ENCODE measurements around the gene HYCC1. TPM values are rescaled to one million over a fixed set of nuclear protein-coding genes. Genes with fewer than 3 reads are reported as not detected.

HYCC1 gene
- total and polyA plus RNA-seq, 2 donors (not counting 3 experiments of a cell fraction or from before 2014, with no cell fraction given) = 14.5 to 51.8 TPM

DNA sequence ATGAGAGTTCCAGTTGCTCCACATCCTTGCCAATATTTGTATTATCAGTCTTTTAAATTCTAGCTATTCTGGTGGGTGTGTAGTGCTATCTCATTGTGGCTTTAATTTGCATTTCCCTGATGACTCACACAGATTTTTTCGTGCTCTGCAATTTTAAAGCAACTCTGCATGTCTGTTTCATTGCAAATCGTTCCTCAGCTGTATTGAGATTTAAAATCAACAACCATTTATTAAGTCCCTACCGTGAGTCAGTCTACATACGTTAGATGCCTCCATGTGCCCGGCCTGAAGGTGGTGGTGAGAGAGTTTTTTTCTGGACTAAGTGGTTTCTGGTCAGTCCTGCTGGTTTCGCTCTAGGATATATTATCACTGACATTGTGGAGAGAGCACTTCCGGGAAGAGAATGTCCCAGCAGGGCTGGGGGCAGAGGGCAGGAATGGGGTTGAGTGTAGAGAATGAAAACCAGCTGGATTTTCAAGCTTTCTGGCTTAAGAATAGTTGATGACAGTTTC is 8.4 kb upstream of the HYCC1 start:
- Histone ChIP-seq H3K9ac (replicated peaks; ENCODE audit: extremely low read depth, insufficient read depth, low read length) (no peak overlapping the region), H3K9me3 (replicated peaks; ENCODE audit: control insufficient read depth, insufficient read depth, low read length) (no peaks in the 10 kb centered on the region), H3K79me2 (ENCODE audit: control insufficient read depth, insufficient read depth, low read length) (no peaks in the 10 kb centered on the region), H3K9me1 (replicated peaks; ENCODE audit: control insufficient read depth, extremely low read depth, insufficient read depth, low read length) (no peaks in the 10 kb centered on the region), H2AFZ (ENCODE audit: low read depth, low read length) (no peak overlapping the region), H4K20me1 (replicated peaks; ENCODE audit: control insufficient read depth, extremely low read depth, insufficient read depth, low read length) (no peaks in the 10 kb centered on the region), H3K27me3 (ENCODE audit: control insufficient read depth in 2 of 2, insufficient read depth in 2 of 2, low read length in 2 of 2) (no peaks in the 10 kb centered on the region), H3K27ac (ENCODE audit: insufficient read depth, low read depth, low read length) (no peak overlapping the region), H3K36me3 (ENCODE audit: control insufficient read depth in 2 of 2, extremely low read depth in 1 of 2, insufficient read depth in 2 of 2, low read length in 2 of 2) (no peaks in the 10 kb centered on the region), H3K4me2 (ENCODE audit: insufficient read depth, low read length) (no peak overlapping the region), H3K4me3 (replicated peaks in 1 of 3; ENCODE audit: insufficient read depth in 1 of 3, low read depth in 1 of 3, low read length in 3 of 3) (no peak overlapping the region), H3K4me1 (ENCODE audit: control insufficient read depth, extremely low read depth, insufficient read depth, low read length) (peaks cover 41% of the 10 kb centered on the region)
- ChIA-PET POLR2A (no interaction called here), CTCF (interaction anchor here (0.9 to 1.4 kb wide), 2 partner anchors 10 to 240 kb away, joined by 3 to 5 read pairs; no protein-coding TSS in a partner anchor)
- no peak for DNase-seq (ENCODE audit: low read depth, low spot score)
- no peak for FAIRE-seq
- peak; percentile 34 for TF ChIP-seq FOS (IDR thresholded peaks at IDR 0.05; ENCODE audit: borderline replicate concordance, insufficient read depth, low read length)
- TF ChIP-seq, protein P1, sequence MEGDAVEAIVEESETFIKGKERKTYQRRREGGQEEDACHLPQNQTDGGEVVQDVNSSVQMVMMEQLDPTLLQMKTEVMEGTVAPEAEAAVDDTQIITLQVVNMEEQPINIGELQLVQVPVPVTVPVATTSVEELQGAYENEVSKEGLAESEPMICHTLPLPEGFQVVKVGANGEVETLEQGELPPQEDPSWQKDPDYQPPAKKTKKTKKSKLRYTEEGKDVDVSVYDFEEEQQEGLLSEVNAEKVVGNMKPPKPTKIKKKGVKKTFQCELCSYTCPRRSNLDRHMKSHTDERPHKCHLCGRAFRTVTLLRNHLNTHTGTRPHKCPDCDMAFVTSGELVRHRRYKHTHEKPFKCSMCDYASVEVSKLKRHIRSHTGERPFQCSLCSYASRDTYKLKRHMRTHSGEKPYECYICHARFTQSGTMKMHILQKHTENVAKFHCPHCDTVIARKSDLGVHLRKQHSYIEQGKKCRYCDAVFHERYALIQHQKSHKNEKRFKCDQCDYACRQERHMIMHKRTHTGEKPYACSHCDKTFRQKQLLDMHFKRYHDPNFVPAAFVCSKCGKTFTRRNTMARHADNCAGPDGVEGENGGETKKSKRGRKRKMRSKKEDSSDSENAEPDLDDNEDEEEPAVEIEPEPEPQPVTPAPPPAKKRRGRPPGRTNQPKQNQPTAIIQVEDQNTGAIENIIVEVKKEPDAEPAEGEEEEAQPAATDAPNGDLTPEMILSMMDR (IDR thresholded peaks at IDR 0.05; ENCODE audit: extremely low read depth in 1 of 2, insufficient read depth in 1 of 2, low read depth in 1 of 2, low read length in 2 of 2) = no peak
- intact Hi-C loops (cut with micrococcal nuclease) = no loop called here
- no TSS peak for BruUV-seq (replicated peaks)
- dilution Hi-C loops (cut with MboI; ENCODE audit: extremely low pct_ligation_motif_present, low sequenced_read_pairs) = no loop called here

DNA sequence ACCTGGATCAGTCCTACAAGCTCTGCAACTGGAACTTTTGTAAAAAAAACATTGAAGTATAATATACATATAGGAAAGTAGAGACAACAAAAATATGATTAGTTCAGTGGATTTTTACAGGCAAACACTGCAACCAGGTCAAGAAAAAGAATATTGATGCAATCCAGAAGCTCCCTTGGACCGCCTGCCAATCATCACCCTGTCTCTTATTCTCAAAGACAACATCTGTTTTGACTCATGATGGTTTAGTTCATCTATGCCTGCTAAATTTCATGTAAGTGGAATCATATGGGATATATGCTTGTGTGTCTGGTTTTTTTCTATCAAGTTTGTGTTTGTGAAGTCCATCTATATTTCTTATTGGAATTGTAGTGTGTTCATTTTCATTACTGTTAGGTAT is 7.7 kb upstream of the HYCC1 start:
- peaks cover 45% of the 10 kb centered on the region for H3K4me1 ChIP-seq (ENCODE audit: control insufficient read depth, extremely low read depth, insufficient read depth, low read length)
- no peaks in the 10 kb centered on the region for H3K9me1 ChIP-seq (replicated peaks; ENCODE audit: control insufficient read depth, extremely low read depth, insufficient read depth, low read length)
- POLR2A ChIA-PET = no interaction called here
- no peaks in the 10 kb centered on the region for H4K20me1 ChIP-seq (replicated peaks; ENCODE audit: control insufficient read depth, extremely low read depth, insufficient read depth, low read length)
- H3K27me3 ChIP-seq (ENCODE audit: control insufficient read depth in 2 of 2, insufficient read depth in 2 of 2, low read length in 2 of 2) = no peaks in the 10 kb centered on the region
- no peak overlapping the region for H3K9ac ChIP-seq (replicated peaks; ENCODE audit: extremely low read depth, insufficient read depth, low read length)
- H3K36me3 ChIP-seq (ENCODE audit: control insufficient read depth in 2 of 2, extremely low read depth in 1 of 2, insufficient read depth in 2 of 2, low read length in 2 of 2) = no peaks in the 10 kb centered on the region
- intact Hi-C loops (cut with micrococcal nuclease) (no loop called here), dilution Hi-C loops (cut with MboI; ENCODE audit: extremely low pct_ligation_motif_present, low sequenced_read_pairs) (no loop called here)
- no peak for FAIRE-seq
- no peak overlapping the region for H3K27ac ChIP-seq (ENCODE audit: insufficient read depth, low read depth, low read length)
- no peak overlapping the region for H3K4me2 ChIP-seq (ENCODE audit: insufficient read depth, low read length)
- CTCF ChIA-PET = interaction anchor here (0.9 to 1.4 kb wide), 4 partner anchors 9 to 461 kb away, joined by 3 to 5 read pairs (median 3); no protein-coding TSS in a partner anchor
- H3K79me2 ChIP-seq (ENCODE audit: control insufficient read depth, insufficient read depth, low read length) = no peaks in the 10 kb centered on the region
- BruUV-seq (replicated peaks) = no TSS peak
- no peak overlapping the region for H2AFZ ChIP-seq (ENCODE audit: low read depth, low read length)
- H3K4me3 ChIP-seq (replicated peaks in 1 of 3; ENCODE audit: insufficient read depth in 1 of 3, low read depth in 1 of 3, low read length in 3 of 3) = no peak overlapping the region
- TF ChIP-seq, protein P1 (IDR thresholded peaks at IDR 0.05; ENCODE audit: extremely low read depth in 1 of 2, insufficient read depth in 1 of 2, low read depth in 1 of 2, low read length in 2 of 2) = no peak
- TF ChIP-seq JUN (IDR thresholded peaks at IDR 0.05; ENCODE audit: borderline replicate concordance, insufficient read depth, insufficient read length, low read depth) (no peak), FOS (IDR thresholded peaks at IDR 0.05; ENCODE audit: borderline replicate concordance, insufficient read depth, low read length) (no peak), EZH2 (IDR thresholded peaks at IDR 0.05; ENCODE audit: borderline replicate concordance, low read depth, low read length, severe bottlenecking) (no peak), MAX (IDR thresholded peaks at IDR 0.05; ENCODE audit: insufficient read depth, insufficient read length) (no peak), POLR2AphosphoS5 (IDR thresholded peaks at IDR 0.05; ENCODE audit: insufficient read depth, low read depth, low read length) (no peak), MYC (IDR thresholded peaks at IDR 0.05; ENCODE audit: low read depth, low read length) (no peak), GATA2 (IDR thresholded peaks at IDR 0.05; ENCODE audit: insufficient read depth, insufficient read length, low read depth, low read length) (no peak), POLR2A (IDR thresholded peaks at IDR 0.05; ENCODE audit: low read depth, low read length) (no peak)
- DNase-seq (ENCODE audit: low read depth, low spot score) = no peak
- H3K9me3 ChIP-seq (replicated peaks; ENCODE audit: control insufficient read depth, insufficient read depth, low read length) = no peaks in the 10 kb centered on the region

Data from endothelial cell of umbilical vein (primary cell).